ENCODE measurements around the gene ARHGAP19. TPM values are rescaled to one million over a fixed set of nuclear protein-coding genes. Genes with fewer than 3 reads are reported as not detected.

The ARHGAP19 gene
- 7.9 TPM for total RNA-seq
- long read RNA-seq, partial matches to known transcripts = 0 of 1 reads
- long read RNA-seq, other reads (novel, unspliced or antisense) = 1 of 1 reads

- peak; percentile 93 for DNase-seq (ENCODE audit: low spot score)
These were observed at the start of gene ARHGAP19 for GRCh38 chr10:97292097-97292861. Gene ARHGAP19, minus strand, starts transcription at chr10:97292637. Its CDS starts 10 bp downstream, at chr10:97292627.

GRCh38 chr10:97341416-97341815 lies 49.0 kb upstream of the ARHGAP19 start:
- DNase-seq (ENCODE audit: low spot score) = no peak

- no peak for DNase-seq (ENCODE audit: low spot score)
These were observed 45.6 kb upstream of the ARHGAP19 start for GRCh38 chr10:97338041-97338440.

- no peak for DNase-seq (ENCODE audit: low spot score)
These were observed 44.8 kb upstream of the ARHGAP19 start for GRCh38 chr10:97336942-97337831.

GRCh38 chr10:97336446-97336845 lies 44.0 kb upstream of the ARHGAP19 start:
- no peak for DNase-seq (ENCODE audit: low spot score)

GRCh38 chr10:97336006-97336405 lies 43.6 kb upstream of the ARHGAP19 start:
- DNase-seq (ENCODE audit: low spot score) = no peak

GRCh38 chr10:97335188-97335619 lies 42.8 kb upstream of the ARHGAP19 start:
- no peak for DNase-seq (ENCODE audit: low spot score)

- peak; percentile 96 for DNase-seq (ENCODE audit: low spot score)
These were observed 42.1 kb upstream of the ARHGAP19 start, which contains the start of gene FRAT2 for GRCh38 chr10:97334370-97335175. Gene FRAT2, minus strand, starts transcription at chr10:97334729. Its CDS starts 157 bp downstream, at chr10:97334572.

GRCh38 chr10:97333601-97334369 lies 41.3 kb upstream of the ARHGAP19 start:
- no peak for DNase-seq (ENCODE audit: low spot score)

- DNase-seq (ENCODE audit: low spot score) = no peak
These were observed 40.8 kb upstream of the ARHGAP19 start for GRCh38 chr10:97333351-97333600.

GRCh38 chr10:97332591-97333350 lies 40.3 kb upstream of the ARHGAP19 start:
- DNase-seq (ENCODE audit: low spot score) = no peak

GRCh38 chr10:97331153-97331703 lies 38.8 kb upstream of the ARHGAP19 start:
- no peak for DNase-seq (ENCODE audit: low spot score)

GRCh38 chr10:97329766-97330165 lies 37.3 kb upstream of the ARHGAP19 start:
- no peak for DNase-seq (ENCODE audit: low spot score)

GRCh38 chr10:97328646-97329453 lies 36.4 kb upstream of the ARHGAP19 start:
- DNase-seq (ENCODE audit: low spot score) = no peak

GRCh38 chr10:97327348-97328294 lies 35.2 kb upstream of the ARHGAP19 start:
- no peak for DNase-seq (ENCODE audit: low spot score)

- no peak for DNase-seq (ENCODE audit: low spot score)
These were observed 33.3 kb upstream of the ARHGAP19 start for GRCh38 chr10:97325754-97326153.

- no peak for DNase-seq (ENCODE audit: low spot score)
These were observed 31.1 kb upstream of the ARHGAP19 start for GRCh38 chr10:97323501-97323900.

GRCh38 chr10:97321804-97322190 lies 29.4 kb upstream of the ARHGAP19 start:
- DNase-seq (ENCODE audit: low spot score) = no peak

All from mesenteric fat pad (tissue), 1 donor.